Activated CD8-positive, alpha-beta T cell treated with anti-CD3 and anti-CD28 coated beads for 36 hours (primary cell): ENCODE results near the gene TAS2R38. TPM values are rescaled to one million over a fixed set of nuclear protein-coding genes. Genes with fewer than 3 reads are reported as not detected.

Experiments
- ATAC-seq: fragments of 200-7000 bp; cut with Tn5 transposase; one replicate; pipeline ENCODE4 v1.10.0; 2021; ENCODE audit warnings: mild to moderate bottlenecking, moderate library complexity
- CTCF ChIA-PET: fragments of 350-600 bp; sonication (Branson Sonifier 250); formaldehyde crosslinking; loops from one replicate; lab custom pipeline; 2021; ENCODE audit warnings: antibody characterized with exemption; lab: Charles Lee
- POLR2A ChIA-PET: fragments of 350-600 bp; sonication (Branson Sonifier 250); formaldehyde crosslinking; loops from one replicate; lab custom pipeline; 2021; ENCODE audit warnings: antibody characterized with exemption; lab: Charles Lee
- DNase-seq: peaks from one replicate; pipeline ENCODE4 v3.0.0-alpha.2; 2020
- H3K27ac Mint-ChIP-seq: one replicate; pipeline ENCODE4 v1.8.0; 2021; ENCODE audit warnings: mild to moderate bottlenecking, mixed read lengths
- H3K27me3 Mint-ChIP-seq: one replicate; pipeline ENCODE4 v1.8.0; 2021; ENCODE audit warnings: mixed read lengths
- H3K36me3 Mint-ChIP-seq: one replicate; pipeline ENCODE4 v1.8.0; 2021; ENCODE audit warnings: low read depth, mixed read lengths
- H3K4me1 Mint-ChIP-seq: one replicate; pipeline ENCODE4 v1.8.0; 2021; ENCODE audit warnings: low read depth, mixed read lengths
- H3K4me3 Mint-ChIP-seq: one replicate; pipeline ENCODE4 v1.8.0; 2021; ENCODE audit warnings: mild to moderate bottlenecking, moderate library complexity, mixed read lengths
- H3K9me3 Mint-ChIP-seq: one replicate; pipeline ENCODE4 v1.8.0; 2021; ENCODE audit warnings: mixed read lengths
- CTCF ChIP-seq: fragments of 200-600 bp; IDR thresholded peaks from one replicate; pipeline ENCODE4 v1.8.0; 2022; ENCODE audit warnings: antibody characterized with exemption, mild to moderate bottlenecking
- intact Hi-C: fragments of 100-400 bp; cut with micrococcal nuclease; formaldehyde crosslinking; loops from one replicate; pipeline ENCODE4 v1.10.0; 2022
- total RNA-seq, 2 experiments: library from RNA; stranded (reverse); gene quantifications; one replicate each; pipeline ENCODE4 v1.2.3, GENCODE V29; 2021

TAS2R38 gene
- total RNA-seq, 2 experiments from 2014 or later = not detected

GRCh38 chr7:142009187-142009586, 35.6 kb upstream of the TAS2R38 start:
- no peak for TF ChIP-seq CTCF
- Mint-ChIP-seq H3K4me3 (no peak overlapping the region), H3K27ac (no peak overlapping the region), H3K27me3 (no peaks in the 10 kb centered on the region), H3K36me3 (no peaks in the 10 kb centered on the region), H3K9me3 (no peaks in the 10 kb centered on the region), H3K4me1 (no peaks in the 10 kb centered on the region)
- DNase-seq (no peak), ATAC-seq (no peak)
- POLR2A ChIA-PET = no interaction called here
- CTCF ChIA-PET = no interaction called here
- intact Hi-C loops = no loop called here

DNA sequence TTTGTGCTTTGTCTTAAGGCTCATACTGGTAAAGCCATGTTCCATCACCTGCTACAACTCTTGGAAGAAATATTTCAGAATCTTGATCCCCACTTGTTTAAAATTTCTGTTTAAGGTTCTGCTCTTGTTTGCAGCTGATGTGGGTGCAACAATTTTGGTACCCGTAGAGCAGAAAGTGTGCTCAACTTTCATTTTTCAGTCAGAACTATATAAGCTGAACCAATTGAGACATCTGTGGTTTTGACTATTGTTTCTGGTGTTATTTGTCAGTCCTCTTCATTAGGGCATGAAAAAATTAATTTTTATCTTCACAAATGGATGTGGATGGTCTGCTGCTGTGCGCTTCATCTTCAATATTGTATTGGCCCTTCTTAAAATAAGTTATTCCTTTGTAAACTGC, 33.0 kb upstream of the TAS2R38 start:
- intact Hi-C loops = no loop called here
- H3K27me3 Mint-ChIP-seq = peaks cover 3% of the 10 kb centered on the region
- TF ChIP-seq CTCF = no peak
- DNase-seq (no peak), ATAC-seq (no peak)
- H3K36me3 Mint-ChIP-seq = no peaks in the 10 kb centered on the region
- no peak overlapping the region for H3K4me3 Mint-ChIP-seq
- no peaks in the 10 kb centered on the region for H3K9me3 Mint-ChIP-seq
- no peak overlapping the region for H3K27ac Mint-ChIP-seq
- no peaks in the 10 kb centered on the region for H3K4me1 Mint-ChIP-seq
- ChIA-PET CTCF (interaction anchor here (1.6 kb wide), 1 partner anchor 30 kb away, joined by 4 read pairs; no protein-coding TSS in a partner anchor), POLR2A (interaction anchor here (0.5 kb wide), 1 partner anchor 13 kb away, joined by 3 read pairs; no protein-coding TSS in a partner anchor)

GRCh38 chr7:142002179-142002578, 28.6 kb upstream of the TAS2R38 start:
- CTCF ChIA-PET = interaction anchor here (1.2 kb wide), 1 partner anchor 26 kb away, joined by 3 read pairs; no protein-coding TSS in a partner anchor
- no peak for DNase-seq
- H3K9me3 Mint-ChIP-seq = no peaks in the 10 kb centered on the region

DNA sequence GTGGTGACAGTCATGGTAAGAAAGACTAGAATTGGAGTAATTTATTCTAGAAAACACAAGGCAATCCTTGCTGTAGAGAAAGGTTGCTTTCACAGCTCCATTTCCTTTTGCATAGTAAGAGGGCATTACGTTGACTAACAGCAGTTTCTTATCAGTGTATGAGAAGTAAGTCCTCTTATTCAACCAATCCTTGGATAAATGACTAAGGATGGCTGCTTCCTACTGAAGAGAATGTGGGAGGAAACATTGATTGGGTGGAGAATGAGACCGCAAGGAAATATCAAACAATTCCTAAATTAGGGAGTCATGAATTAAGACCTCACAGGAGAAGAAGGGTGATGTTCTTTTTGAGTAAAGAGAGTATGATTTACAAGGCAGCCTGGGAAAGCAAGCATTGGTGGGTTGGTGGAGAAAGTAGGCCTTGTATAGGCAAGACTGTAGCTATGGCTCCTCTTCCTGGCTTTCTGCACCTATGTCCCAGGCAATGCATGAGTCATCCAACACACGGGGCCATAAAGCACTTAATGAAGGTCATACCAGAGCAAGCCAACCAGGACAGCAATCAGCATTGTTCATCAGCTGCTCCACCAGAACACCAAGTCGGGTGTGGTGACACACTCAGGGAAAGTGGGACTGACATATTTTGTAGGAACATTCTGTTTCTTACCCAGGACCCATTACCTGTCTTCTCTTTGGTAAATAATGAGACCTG, 27.7 kb upstream of the TAS2R38 start:
- no peak overlapping the region for H3K27ac Mint-ChIP-seq
- H3K4me3 Mint-ChIP-seq = no peak overlapping the region
- H3K27me3 Mint-ChIP-seq = peaks cover 10% of the 10 kb centered on the region
- no peaks in the 10 kb centered on the region for H3K4me1 Mint-ChIP-seq
- TF ChIP-seq CTCF = no peak
- ChIA-PET CTCF (interaction anchor here (1.2 kb wide), 1 partner anchor 25 kb away, joined by 3 read pairs; no protein-coding TSS in a partner anchor), POLR2A (no interaction called here)
- no peaks in the 10 kb centered on the region for H3K9me3 Mint-ChIP-seq
- H3K36me3 Mint-ChIP-seq = no peaks in the 10 kb centered on the region
- intact Hi-C loops = no loop called here
- ATAC-seq (no peak), DNase-seq (no peak)

More at GRCh38 chr7:142002179-142002578, 28.6 kb upstream of the TAS2R38 start:
- no peak for TF ChIP-seq CTCF
- Mint-ChIP-seq H3K4me3 (no peak overlapping the region), H3K27me3 (peaks cover 8% of the 10 kb centered on the region), H3K36me3 (no peaks in the 10 kb centered on the region), H3K27ac (no peak overlapping the region), H3K4me1 (no peaks in the 10 kb centered on the region)
- no peak for ATAC-seq
- intact Hi-C loops = no loop called here
- POLR2A ChIA-PET = no interaction called here

DNA sequence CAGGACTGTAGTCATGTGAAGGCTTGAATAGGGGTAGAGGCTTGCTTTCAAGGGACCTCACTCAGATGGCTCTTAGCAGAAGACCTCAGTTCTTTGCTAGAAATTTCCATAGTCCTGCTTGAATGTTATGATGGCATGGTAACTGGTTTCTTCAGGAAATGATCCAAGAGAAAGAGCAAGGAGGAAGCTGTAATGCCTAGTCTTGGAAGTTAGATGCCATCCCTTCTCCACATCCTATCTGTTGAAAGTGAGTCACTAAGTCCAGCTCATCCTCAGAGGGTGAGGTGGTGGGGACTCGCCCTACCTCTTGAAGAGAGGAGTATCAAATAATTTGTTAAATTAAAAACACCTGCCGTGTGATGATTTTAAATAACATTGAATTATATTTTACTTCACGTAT, 26.7 kb upstream of the TAS2R38 start:
- no peak for ATAC-seq
- CTCF ChIA-PET = no interaction called here
- no peak overlapping the region for H3K4me3 Mint-ChIP-seq

More for the DNA sequence above, 26.7 kb upstream of the TAS2R38 start:
- intact Hi-C loops = no loop called here
- Mint-ChIP-seq H3K36me3 (no peaks in the 10 kb centered on the region), H3K4me1 (no peaks in the 10 kb centered on the region), H3K27me3 (peaks cover 10% of the 10 kb centered on the region), H3K9me3 (no peaks in the 10 kb centered on the region), H3K27ac (no peak overlapping the region)
- POLR2A ChIA-PET = no interaction called here
- no peak for TF ChIP-seq CTCF
- DNase-seq = no peak
